Esophagus squamous epithelium (tissue), 5 donors: ENCODE data around the gene HMG20A. TPM values are rescaled to one million over a fixed set of nuclear protein-coding genes. Genes with fewer than 3 reads are reported as not detected.
A peak's percentile ranks its signal among the peaks of the same experiment; 100 is the strongest.

Source experiments
- DNase-seq: peaks from one replicate; lab custom pipeline; 2025; lab: John Stamatoyannopoulos, UW
- H3K27ac ChIP-seq, 4 donors: fragments of 200-600 bp; sonication (generic); one replicate each; pipeline ENCODE4 v1.5.1; 2016 to 2019; ENCODE audit warnings: mild to moderate bottlenecking in 1 of 4
- H3K27me3 ChIP-seq, 4 donors: fragments of 200-600 bp; sonication (generic); 1 replicate in 3 of 4; 2 replicates in 1 of 4; pipeline versions ENCODE4 v1.5.1 to v1.6.0; 2017 to 2021; ENCODE audit warnings: antibody characterized with exemption in 1 of 4
- H3K36me3 ChIP-seq, 3 donors: fragments of 200-600 bp; sonication (generic); one replicate each; pipeline ENCODE4 v1.5.1; 2016 to 2019
- H3K4me1 ChIP-seq, 3 donors: fragments of 200-600 bp; sonication (generic); one replicate each; pipeline ENCODE4 v1.5.1; 2017 to 2019
- H3K4me3 ChIP-seq, 4 donors: fragments of 200-600 bp; sonication (generic); 1 replicate in 3 of 4; 2 replicates in 1 of 4; pipeline ENCODE4 v1.5.1; 2016 to 2019; ENCODE audit warnings: mild to moderate bottlenecking in 2 of 4, moderate library complexity in 1 of 4
- H3K9me3 ChIP-seq, 3 donors: fragments of 200-600 bp; sonication (generic); one replicate each; pipeline ENCODE4 v1.5.1; 2016 to 2019
- CTCF ChIP-seq, 6 experiments: fragments of 450-650 bp in 4 of 6; fragments of 200-600 bp in 2 of 6; sonication (generic) in 2 of 6; IDR thresholded peaks; one replicate each; pipeline ENCODE4 v1.5.1; 2016 to 2019; ENCODE audit warnings: antibody characterized with exemption in 6 of 6, mild to moderate bottlenecking in 4 of 6, moderate library complexity in 4 of 6
- POLR2A ChIP-seq, 4 donors: fragments of 450-650 bp; IDR thresholded peaks; one replicate each; pipeline ENCODE4 v1.6.1; 2017; ENCODE audit warnings: antibody characterized with exemption in 4 of 4, mild to moderate bottlenecking in 4 of 4, moderate library complexity in 3 of 4
- WGBS, 2 donors: methylation state at CpG; one replicate each; pipeline ENCODE4 v1.1.5; 2018; 5-methylcytosine and 5-hydroxymethylcytosine counted together
- intact Hi-C: fragments of 100-400 bp; cut with DNase I; formaldehyde crosslinking; loops from one replicate; pipeline ENCODE4 v1.15.0; 2022
- total RNA-seq, 4 donors: library from RNA; depleted of rRNA; stranded (reverse); fragments of >200 nt; gene quantifications; one replicate each; pipeline ENCODE4 v1.1.0, GENCODE V29; 2016
- donor health status: DM: yes; HTN: yes; CAD: no.

The HMG20A gene
- total RNA-seq, 4 donors from 2014 or later, result 7.9 to 22.7 (median 12.9) TPM

- no peaks in the 10 kb centered on the region for H3K27me3 ChIP-seq
- intact Hi-C loops, result no loop called here
- TF ChIP-seq POLR2A (IDR thresholded peaks at IDR 0.05) (no peak), CTCF (IDR thresholded peaks at IDR 0.05) (no peak)
These were observed 33.6 kb downstream of the HMG20A start for GRCh38 chr15:77454265-77454664.

GRCh38 chr15:77454951-77455350 is 34.3 kb downstream of the HMG20A start:
- Histone ChIP-seq H3K4me1 (peaks cover 0 to 37% (median 21%) of the 10 kb centered on the region in 3 donors), H3K9me3 (no peaks in the 10 kb centered on the region), H3K36me3 (peaks cover 0 to 21% (median 0%) of the 10 kb centered on the region in 3 donors), H3K27ac (peak overlapping the region in 2 of 4 donors; percentile 42 to 75), H3K4me3 (no peak overlapping the region), H3K27me3 (no peaks in the 10 kb centered on the region)
- TF ChIP-seq CTCF (IDR thresholded peaks at IDR 0.05) (no peak), POLR2A (IDR thresholded peaks at IDR 0.05) (no peak)
- DNase-seq, result no peak
- intact Hi-C loops, result no loop called here

More at GRCh38 chr15:77454265-77454664, 33.6 kb downstream of the HMG20A start:
- Histone ChIP-seq H3K4me1 (peaks cover 0 to 37% (median 21%) of the 10 kb centered on the region in 3 donors), H3K4me3 (no peak overlapping the region), H3K27ac (no peak overlapping the region), H3K36me3 (peaks cover 0 to 18% (median 0%) of the 10 kb centered on the region in 3 donors), H3K9me3 (no peaks in the 10 kb centered on the region)
- WGBS, 2 donors, result 85 to 87% methylated on average over 1 of the region's 1 CpG
- no peak for DNase-seq

- Histone ChIP-seq H3K27ac (peak overlapping the region in 3 of 4 donors; percentile 17 to 75 (median 42)), H3K36me3 (peaks cover 0 to 23% (median 0%) of the 10 kb centered on the region in 3 donors), H3K27me3 (no peaks in the 10 kb centered on the region), H3K9me3 (no peaks in the 10 kb centered on the region), H3K4me3 (no peak overlapping the region), H3K4me1 (peaks cover 0 to 37% (median 21%) of the 10 kb centered on the region in 3 donors)
- TF ChIP-seq POLR2A (IDR thresholded peaks at IDR 0.05), result no peak
- no peak for TF ChIP-seq CTCF (IDR thresholded peaks at IDR 0.05)
- 51 to 54% methylated on average over 3 of the region's 3 CpGs for WGBS, 2 donors
- no peak for DNase-seq
- intact Hi-C loops, result no loop called here
These were observed 35.1 kb downstream of the HMG20A start for GRCh38 chr15:77455696-77456321.

- H3K27me3 ChIP-seq, result no peaks in the 10 kb centered on the region
- H3K4me1 ChIP-seq, result peaks cover 0 to 37% (median 21%) of the 10 kb centered on the region in 3 donors
- no peak for DNase-seq
- TF ChIP-seq CTCF (IDR thresholded peaks at IDR 0.05) (no peak), POLR2A (IDR thresholded peaks at IDR 0.05) (no peak)
- no peak overlapping the region for H3K27ac ChIP-seq
- intact Hi-C loops, result no loop called here
- no peaks in the 10 kb centered on the region for H3K9me3 ChIP-seq
- peaks cover 0 to 29% (median 0%) of the 10 kb centered on the region in 3 donors for H3K36me3 ChIP-seq
- H3K4me3 ChIP-seq, result no peak overlapping the region
- 94 to 95% methylated on average over 1 of the region's 1 CpG for WGBS, 2 donors
These were observed 36.1 kb downstream of the HMG20A start for GRCh38 chr15:77456746-77457145.

DNA sequence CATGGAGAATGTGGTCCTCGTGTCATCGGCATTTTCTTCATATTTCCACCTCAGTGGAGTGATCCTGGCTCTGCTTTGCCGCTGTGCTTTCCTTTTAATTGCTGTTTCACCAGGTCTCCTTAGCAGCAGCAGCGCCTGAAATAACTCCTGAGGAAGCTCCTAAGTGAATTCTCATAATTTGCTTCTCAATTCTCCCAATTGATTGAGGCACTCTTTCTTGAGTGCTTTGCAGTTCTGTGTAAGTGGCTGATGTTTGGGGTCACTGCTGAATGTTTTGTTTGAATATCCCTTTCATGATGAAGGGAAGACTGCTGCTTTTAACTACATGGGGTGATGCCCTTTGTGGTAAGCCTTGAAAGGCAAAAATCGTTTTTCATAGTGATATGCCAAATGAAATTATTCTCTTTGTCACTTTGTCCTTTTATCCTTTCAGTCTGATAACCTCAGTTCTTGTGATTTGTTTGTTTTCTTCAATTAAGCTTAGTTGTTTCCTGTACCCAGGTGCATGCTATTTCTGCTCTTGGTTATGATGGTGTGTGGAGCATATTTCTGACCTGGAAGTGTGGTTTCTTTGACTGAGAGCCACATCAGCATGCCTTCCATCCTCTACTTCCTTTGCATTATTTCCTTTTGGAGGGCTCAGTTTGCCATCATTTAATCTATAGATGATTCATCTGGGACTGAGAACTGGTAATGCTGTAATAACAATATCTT is 36.7 kb downstream of the HMG20A start:
- Histone ChIP-seq H3K4me3 (no peak overlapping the region), H3K4me1 (peaks cover 0 to 37% (median 21%) of the 10 kb centered on the region in 3 donors), H3K36me3 (peaks cover 0 to 29% (median 0%) of the 10 kb centered on the region in 3 donors), H3K9me3 (no peaks in the 10 kb centered on the region), H3K27ac (no peak overlapping the region), H3K27me3 (no peaks in the 10 kb centered on the region)
- intact Hi-C loops, result no loop called here
- 72 to 75% methylated on average over 5 of the region's 5 CpGs for WGBS, 2 donors
- no peak for DNase-seq
- TF ChIP-seq POLR2A (IDR thresholded peaks at IDR 0.05), result no peak
- TF ChIP-seq CTCF (IDR thresholded peaks at IDR 0.05), result no peak
